ENCODE results near the gene MBIP.

MBIP gene

GRCh38 chr14:36294543-36294942 is 25.9 kb downstream of the MBIP start:
- no peak overlapping the region for H3K4me3 ChIP-seq (ENCODE audit: low read depth in 1 of 2, low read length in 2 of 2)
- H3K36me3 ChIP-seq (ENCODE audit: control insufficient read depth in 1 of 2, insufficient read depth in 2 of 2, low read length in 2 of 2), result peaks cover 12 to 29% of the 10 kb centered on the region in 2 donors
- no peaks in the 10 kb centered on the region for H3K9me3 ChIP-seq (ENCODE audit: control insufficient read depth in 1 of 2, low read length in 2 of 2)
- H3K4me1 ChIP-seq (ENCODE audit: control insufficient read depth in 1 of 2, insufficient read depth in 2 of 2, low read length in 2 of 2), result no peaks in the 10 kb centered on the region
- H3K27me3 ChIP-seq (ENCODE audit: control insufficient read depth in 1 of 2, insufficient read depth in 2 of 2, low read length in 2 of 2), result no peaks in the 10 kb centered on the region
- no peak overlapping the region for H3K9ac ChIP-seq (ENCODE audit: low read depth in 1 of 2, low read length in 2 of 2)
- no peak overlapping the region for H3K27ac ChIP-seq (ENCODE audit: low read depth, low read length)

- no peak overlapping the region for H3K4me3 ChIP-seq (ENCODE audit: low read depth in 1 of 2, low read length in 2 of 2)
- H3K36me3 ChIP-seq (ENCODE audit: control insufficient read depth in 1 of 2, insufficient read depth in 2 of 2, low read length in 2 of 2), result peaks cover 9 to 26% of the 10 kb centered on the region in 2 donors
- no peaks in the 10 kb centered on the region for H3K4me1 ChIP-seq (ENCODE audit: control insufficient read depth in 1 of 2, insufficient read depth in 2 of 2, low read length in 2 of 2)
- H3K9ac ChIP-seq (ENCODE audit: low read depth in 1 of 2, low read length in 2 of 2), result no peak overlapping the region
- no peaks in the 10 kb centered on the region for H3K27me3 ChIP-seq (ENCODE audit: control insufficient read depth in 1 of 2, insufficient read depth in 2 of 2, low read length in 2 of 2)
- no peak overlapping the region for H3K27ac ChIP-seq (ENCODE audit: low read depth, low read length)
- H3K9me3 ChIP-seq (ENCODE audit: control insufficient read depth in 1 of 2, low read length in 2 of 2), result no peaks in the 10 kb centered on the region
Observed at GRCh38 chr14:36293824-36294223, 26.6 kb downstream of the MBIP start.

- Histone ChIP-seq H3K4me1 (ENCODE audit: control insufficient read depth in 1 of 2, insufficient read depth in 2 of 2, low read length in 2 of 2) (no peaks in the 10 kb centered on the region), H3K9me3 (ENCODE audit: control insufficient read depth in 1 of 2, low read length in 2 of 2) (no peaks in the 10 kb centered on the region), H3K4me3 (ENCODE audit: low read depth in 1 of 2, low read length in 2 of 2) (no peak overlapping the region), H3K27me3 (ENCODE audit: control insufficient read depth in 1 of 2, insufficient read depth in 2 of 2, low read length in 2 of 2) (no peaks in the 10 kb centered on the region), H3K27ac (ENCODE audit: low read depth, low read length) (no peak overlapping the region), H3K36me3 (ENCODE audit: control insufficient read depth in 1 of 2, insufficient read depth in 2 of 2, low read length in 2 of 2) (no peaks in the 10 kb centered on the region), H3K9ac (ENCODE audit: low read depth in 1 of 2, low read length in 2 of 2) (no peak overlapping the region)
Observed at GRCh38 chr14:36289954-36290353, 30.5 kb downstream of the MBIP start.

DNA sequence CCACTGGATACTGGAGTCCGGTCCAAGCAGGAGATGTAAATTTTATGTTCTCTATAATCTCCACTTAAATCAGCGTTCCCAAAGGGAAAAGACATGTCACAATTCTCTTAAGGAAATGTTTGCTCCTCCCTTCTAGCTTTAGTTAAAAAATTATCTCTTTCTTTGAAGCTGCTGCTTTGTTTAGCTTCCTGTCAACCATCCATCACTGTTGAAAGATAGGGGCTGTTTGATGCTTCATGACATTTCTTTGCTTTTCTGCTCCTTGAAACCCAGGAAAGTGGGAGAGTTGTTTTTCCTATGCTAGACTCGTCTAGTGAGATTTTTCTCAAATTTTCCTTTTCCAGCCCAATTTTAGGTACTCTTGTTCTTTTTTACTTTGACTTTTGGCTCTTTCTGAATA is 31.9 kb downstream of the MBIP start:
- Histone ChIP-seq H3K4me1 (ENCODE audit: control insufficient read depth in 1 of 2, insufficient read depth in 2 of 2, low read length in 2 of 2) (no peaks in the 10 kb centered on the region), H3K9ac (ENCODE audit: low read depth in 1 of 2, low read length in 2 of 2) (no peak overlapping the region), H3K27ac (ENCODE audit: low read depth, low read length) (no peak overlapping the region), H3K27me3 (ENCODE audit: control insufficient read depth in 1 of 2, insufficient read depth in 2 of 2, low read length in 2 of 2) (no peaks in the 10 kb centered on the region), H3K36me3 (ENCODE audit: control insufficient read depth in 1 of 2, insufficient read depth in 2 of 2, low read length in 2 of 2) (no peaks in the 10 kb centered on the region), H3K4me3 (ENCODE audit: low read depth in 1 of 2, low read length in 2 of 2) (no peak overlapping the region), H3K9me3 (ENCODE audit: control insufficient read depth in 1 of 2, low read length in 2 of 2) (no peaks in the 10 kb centered on the region)

GRCh38 chr14:36284971-36285595 is 35.4 kb downstream of the MBIP start:
- no peaks in the 10 kb centered on the region for H3K4me1 ChIP-seq (ENCODE audit: control insufficient read depth in 1 of 2, insufficient read depth in 2 of 2, low read length in 2 of 2)
- H3K36me3 ChIP-seq (ENCODE audit: control insufficient read depth in 1 of 2, insufficient read depth in 2 of 2, low read length in 2 of 2), result no peaks in the 10 kb centered on the region
- no peak overlapping the region for H3K27ac ChIP-seq (ENCODE audit: low read depth, low read length)
- H3K9ac ChIP-seq (ENCODE audit: low read depth in 1 of 2, low read length in 2 of 2), result no peak overlapping the region
- H3K4me3 ChIP-seq (ENCODE audit: low read depth in 1 of 2, low read length in 2 of 2), result no peak overlapping the region
- no peaks in the 10 kb centered on the region for H3K27me3 ChIP-seq (ENCODE audit: control insufficient read depth in 1 of 2, insufficient read depth in 2 of 2, low read length in 2 of 2)
- H3K9me3 ChIP-seq (ENCODE audit: control insufficient read depth in 1 of 2, low read length in 2 of 2), result no peaks in the 10 kb centered on the region

GRCh38 chr14:36281309-36281708 is 39.1 kb downstream of the MBIP start:
- Histone ChIP-seq H3K36me3 (ENCODE audit: control insufficient read depth in 1 of 2, insufficient read depth in 2 of 2, low read length in 2 of 2) (no peaks in the 10 kb centered on the region), H3K4me3 (ENCODE audit: low read depth in 1 of 2, low read length in 2 of 2) (no peak overlapping the region)

DNA sequence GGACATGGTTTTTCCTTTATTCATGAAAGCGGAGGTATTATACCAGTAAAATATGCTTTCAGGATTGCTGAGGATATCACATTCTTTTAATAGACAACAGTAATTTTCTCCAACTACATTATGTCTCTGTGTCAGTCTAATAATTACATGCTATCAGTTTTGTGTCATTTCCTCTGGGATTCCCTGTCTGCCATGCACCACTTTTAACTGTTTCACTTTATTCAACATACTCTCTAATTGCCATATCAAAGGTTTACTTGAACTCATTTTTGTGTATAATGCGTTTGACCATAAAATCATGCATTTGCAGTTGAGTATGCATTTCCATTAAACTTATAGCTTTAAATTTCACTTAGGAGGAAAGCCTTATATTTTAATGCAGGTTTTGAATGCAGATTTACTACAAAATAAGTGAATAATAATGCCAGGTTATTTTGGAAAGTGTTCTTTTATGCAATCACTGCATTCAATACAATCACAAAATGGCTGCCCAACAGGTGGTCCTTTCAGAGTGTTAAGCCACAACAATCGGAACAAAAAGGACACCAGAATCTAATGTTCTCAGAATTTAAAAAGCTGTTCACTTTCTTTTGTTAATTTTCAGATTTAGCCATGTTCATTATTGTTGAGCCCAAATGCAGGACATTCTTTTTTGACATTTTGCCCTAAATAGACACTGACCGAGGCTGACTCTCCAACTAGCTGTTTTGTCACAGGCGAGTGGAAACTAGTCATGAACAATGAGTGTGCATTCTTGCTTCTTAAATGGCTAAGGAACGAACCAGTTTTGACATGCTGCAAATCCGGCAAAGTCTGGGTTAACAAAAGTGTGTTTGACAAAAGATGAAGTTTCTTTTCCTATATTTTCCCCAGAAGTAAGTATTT is 40.9 kb downstream of the MBIP start:
- no peak overlapping the region for H3K9ac ChIP-seq (ENCODE audit: low read depth in 1 of 2, low read length in 2 of 2)
- no peaks in the 10 kb centered on the region for H3K4me1 ChIP-seq (ENCODE audit: control insufficient read depth in 1 of 2, insufficient read depth in 2 of 2, low read length in 2 of 2)
- H3K27ac ChIP-seq (ENCODE audit: low read depth, low read length), result no peak overlapping the region
- peaks cover 1 to 13% of the 10 kb centered on the region in 2 donors for H3K27me3 ChIP-seq (ENCODE audit: control insufficient read depth in 1 of 2, insufficient read depth in 2 of 2, low read length in 2 of 2)
- H3K36me3 ChIP-seq (ENCODE audit: control insufficient read depth in 1 of 2, insufficient read depth in 2 of 2, low read length in 2 of 2), result no peaks in the 10 kb centered on the region
- H3K4me3 ChIP-seq (ENCODE audit: low read depth in 1 of 2, low read length in 2 of 2), result no peak overlapping the region
- H3K9me3 ChIP-seq (ENCODE audit: control insufficient read depth in 1 of 2, low read length in 2 of 2), result no peaks in the 10 kb centered on the region

More at GRCh38 chr14:36281309-36281708, 39.1 kb downstream of the MBIP start:
- Histone ChIP-seq H3K27ac (ENCODE audit: low read depth, low read length) (no peak overlapping the region), H3K27me3 (ENCODE audit: control insufficient read depth in 1 of 2, insufficient read depth in 2 of 2, low read length in 2 of 2) (peaks cover 0 to 3% of the 10 kb centered on the region in 2 donors), H3K4me1 (ENCODE audit: control insufficient read depth in 1 of 2, insufficient read depth in 2 of 2, low read length in 2 of 2) (no peaks in the 10 kb centered on the region), H3K9ac (ENCODE audit: low read depth in 1 of 2, low read length in 2 of 2) (no peak overlapping the region), H3K9me3 (ENCODE audit: control insufficient read depth in 1 of 2, low read length in 2 of 2) (no peaks in the 10 kb centered on the region)

DNA sequence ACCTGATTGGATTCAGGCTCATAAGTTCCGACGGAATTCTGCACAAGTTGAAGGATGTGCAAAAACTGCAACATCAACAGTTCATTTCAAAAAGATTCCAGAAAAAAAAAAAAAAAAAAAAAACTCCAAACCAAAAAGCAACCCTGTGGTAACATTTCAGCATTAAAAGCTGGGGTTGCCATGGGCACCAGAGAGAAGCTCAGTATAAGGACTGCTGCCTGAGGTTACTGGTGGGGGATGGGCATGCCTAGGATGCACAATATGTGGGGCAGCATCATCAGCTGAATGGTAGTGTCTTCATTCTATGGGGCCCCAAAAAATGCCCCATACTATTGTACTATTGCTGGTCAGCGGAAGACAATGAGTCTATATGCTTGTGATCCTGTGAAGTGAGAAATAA is 44.7 kb downstream of the MBIP start:
- peaks cover 15 to 46% of the 10 kb centered on the region in 2 donors for H3K27me3 ChIP-seq (ENCODE audit: control insufficient read depth in 1 of 2, insufficient read depth in 2 of 2, low read length in 2 of 2)
- no peak overlapping the region for H3K4me3 ChIP-seq (ENCODE audit: low read depth in 1 of 2, low read length in 2 of 2)

DNA sequence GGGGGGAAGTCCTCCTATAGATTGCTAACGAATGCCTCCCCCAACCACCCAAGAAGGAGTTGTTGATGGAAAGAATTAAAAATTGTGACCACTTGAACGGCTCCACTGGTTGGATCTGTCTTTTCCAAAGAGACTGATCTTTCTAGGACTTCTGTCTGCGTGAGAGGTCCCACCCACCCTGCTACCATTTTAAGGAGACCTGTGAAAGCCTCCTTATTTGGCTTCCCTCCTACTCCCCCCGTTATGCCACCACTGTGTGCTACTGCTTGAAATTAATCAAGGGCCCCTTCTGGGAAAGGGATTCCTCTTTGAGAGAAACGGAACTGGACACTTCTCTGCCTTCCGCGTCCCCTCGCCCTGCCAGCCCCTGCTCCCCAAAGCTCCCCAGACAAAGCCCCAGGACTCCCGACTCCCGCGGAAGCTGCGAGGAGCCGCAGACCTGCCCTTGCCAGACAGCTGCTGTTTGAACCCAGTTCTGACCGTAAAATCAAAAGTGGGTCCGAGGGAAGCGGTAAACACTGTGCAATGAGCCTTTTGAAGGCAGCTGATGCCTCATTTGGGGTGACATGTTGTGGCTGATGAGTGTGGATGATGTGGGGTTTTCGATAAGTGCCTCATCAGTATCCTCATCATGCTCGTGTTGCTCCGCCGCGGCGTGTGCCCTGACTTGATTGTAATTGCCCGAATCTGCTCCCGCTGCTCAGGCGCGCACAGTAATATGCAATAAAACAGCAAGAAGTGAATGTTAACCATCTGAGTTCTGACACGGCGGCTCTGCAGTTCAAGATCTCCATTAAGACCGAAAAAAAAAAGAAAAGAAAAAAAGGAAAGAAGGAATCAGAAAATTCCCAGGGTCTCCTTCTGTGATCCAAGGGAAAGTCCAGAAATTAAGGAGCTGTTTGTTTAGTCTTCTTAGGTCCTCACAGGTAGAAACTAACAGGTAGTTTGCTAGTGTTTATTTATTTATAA is 48.2 kb downstream of the MBIP start:
- H3K9ac ChIP-seq (ENCODE audit: low read depth in 1 of 2, low read length in 2 of 2), result no peak overlapping the region
- no peak overlapping the region for H3K27ac ChIP-seq (ENCODE audit: low read depth, low read length)
- H3K4me1 ChIP-seq (ENCODE audit: control insufficient read depth in 1 of 2, insufficient read depth in 2 of 2, low read length in 2 of 2), result no peaks in the 10 kb centered on the region
- peak overlapping the region; percentile 51 to 57 for H3K4me3 ChIP-seq (ENCODE audit: low read depth in 1 of 2, low read length in 2 of 2)
- H3K9me3 ChIP-seq (ENCODE audit: control insufficient read depth in 1 of 2, low read length in 2 of 2), result no peaks in the 10 kb centered on the region
- peaks cover 18 to 46% of the 10 kb centered on the region in 2 donors for H3K27me3 ChIP-seq (ENCODE audit: control insufficient read depth in 1 of 2, insufficient read depth in 2 of 2, low read length in 2 of 2)
- H3K36me3 ChIP-seq (ENCODE audit: control insufficient read depth in 1 of 2, insufficient read depth in 2 of 2, low read length in 2 of 2), result no peaks in the 10 kb centered on the region

More for the DNA sequence above, 44.7 kb downstream of the MBIP start:
- Histone ChIP-seq H3K4me1 (ENCODE audit: control insufficient read depth in 1 of 2, insufficient read depth in 2 of 2, low read length in 2 of 2) (no peaks in the 10 kb centered on the region), H3K36me3 (ENCODE audit: control insufficient read depth in 1 of 2, insufficient read depth in 2 of 2, low read length in 2 of 2) (no peaks in the 10 kb centered on the region), H3K9me3 (ENCODE audit: control insufficient read depth in 1 of 2, low read length in 2 of 2) (no peaks in the 10 kb centered on the region), H3K27ac (ENCODE audit: low read depth, low read length) (no peak overlapping the region), H3K9ac (ENCODE audit: low read depth in 1 of 2, low read length in 2 of 2) (no peak overlapping the region)

Data from duodenal mucosa (tissue), 2 donors.